Bronchial epithelial cell (primary cell): ENCODE results near the gene ZNF816. TPM values are rescaled to one million over a fixed set of nuclear protein-coding genes. Genes with fewer than 3 reads are reported as not detected.
"Not testable (repeated sequence)": the region's sequence is repeated elsewhere in the genome, so short reads cannot be mapped to it uniquely, and the experiment has no call there.

Experiments
- DNase-seq: peaks from one replicate; pipeline ENCODE4 v3.0.0-alpha.2; 2010; ENCODE audit warnings: low read depth
- FAIRE-seq: peaks from 2 replicates; lab custom pipeline; 2011; peaks lifted over from hg19 to GRCh38; lab: Jason Lieb, UNC
- H3K27me3 ChIP-seq: 2 replicates; pipeline ENCODE4 v1.5.1; 2011; ENCODE audit warnings: low read length; ENCODE audit not compliant: control insufficient read depth, insufficient read depth
- H3K36me3 ChIP-seq: 2 replicates; pipeline ENCODE4 v1.5.1; 2011; ENCODE audit warnings: low read length; ENCODE audit not compliant: control insufficient read depth, insufficient read depth
- H3K4me3 ChIP-seq: 2 replicates; pipeline ENCODE4 v1.5.1; 2011; ENCODE audit warnings: mild to moderate bottlenecking, low read depth, low read length, control low read depth
- total RNA-seq: library from RNA; depleted of rRNA; stranded (reverse); fragments of >200 nt; gene quantifications from 2 replicates; pipeline ENCODE4 v1.2.1, GENCODE V29; 2014
- TF ChIP-seq, protein P1 (sequence below): IDR thresholded peaks from 2 replicates; pipeline ENCODE4 v1.5.1; 2011; ENCODE audit warnings: mild to moderate bottlenecking, moderate library complexity, low read length, control low read depth, inconsistent platforms; ENCODE audit not compliant: insufficient read depth, severe bottlenecking

The ZNF816 gene
- total RNA-seq, 1 donor from 2014 or later: 24.0 TPM

DNA sequence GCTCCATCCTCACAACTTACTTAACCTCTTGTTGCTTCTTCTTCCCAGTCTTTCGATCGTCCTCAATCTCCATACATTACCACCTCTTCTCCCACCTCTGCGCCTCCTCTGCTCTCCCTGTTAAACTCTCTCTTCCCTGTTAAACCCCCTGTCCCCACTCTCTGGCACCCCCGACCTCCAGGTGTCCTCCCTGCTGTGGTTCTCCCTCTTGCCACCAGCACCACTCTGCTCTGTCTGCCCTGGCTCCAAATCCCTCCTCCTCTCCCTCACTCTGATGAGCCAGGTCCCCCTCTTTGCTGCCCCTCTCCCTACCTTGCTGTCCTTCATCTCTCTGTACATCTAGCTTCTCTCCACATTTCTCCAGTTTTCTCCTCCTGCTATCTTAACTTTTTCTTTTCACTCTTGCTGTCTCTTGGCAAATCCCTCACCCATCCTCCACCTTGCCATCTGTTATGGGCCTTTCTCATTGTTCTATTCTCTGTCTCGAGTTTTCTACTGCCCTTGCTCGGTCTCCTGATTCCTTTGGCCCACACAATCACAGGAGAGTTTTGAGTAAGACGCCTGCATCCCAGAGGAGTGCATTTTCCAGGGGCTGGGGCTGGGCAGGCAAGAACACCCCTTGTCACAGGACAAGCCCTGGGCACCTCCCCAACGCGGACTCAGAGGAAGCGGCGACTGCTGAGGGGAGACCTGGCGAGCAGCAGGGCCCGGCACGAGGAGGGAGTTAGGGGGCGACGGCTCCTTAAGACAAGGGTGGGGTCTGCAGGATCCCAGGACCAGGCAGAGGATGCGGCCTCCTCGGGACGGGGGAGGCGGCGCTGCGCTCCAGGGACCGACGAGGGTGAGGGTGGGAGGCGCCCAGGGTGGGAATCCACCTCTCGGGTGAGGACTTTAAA lies 29.7 kb upstream of the ZNF816 start:
- DNase-seq (no peak), FAIRE-seq (no peak)
- TF ChIP-seq, protein P1, sequence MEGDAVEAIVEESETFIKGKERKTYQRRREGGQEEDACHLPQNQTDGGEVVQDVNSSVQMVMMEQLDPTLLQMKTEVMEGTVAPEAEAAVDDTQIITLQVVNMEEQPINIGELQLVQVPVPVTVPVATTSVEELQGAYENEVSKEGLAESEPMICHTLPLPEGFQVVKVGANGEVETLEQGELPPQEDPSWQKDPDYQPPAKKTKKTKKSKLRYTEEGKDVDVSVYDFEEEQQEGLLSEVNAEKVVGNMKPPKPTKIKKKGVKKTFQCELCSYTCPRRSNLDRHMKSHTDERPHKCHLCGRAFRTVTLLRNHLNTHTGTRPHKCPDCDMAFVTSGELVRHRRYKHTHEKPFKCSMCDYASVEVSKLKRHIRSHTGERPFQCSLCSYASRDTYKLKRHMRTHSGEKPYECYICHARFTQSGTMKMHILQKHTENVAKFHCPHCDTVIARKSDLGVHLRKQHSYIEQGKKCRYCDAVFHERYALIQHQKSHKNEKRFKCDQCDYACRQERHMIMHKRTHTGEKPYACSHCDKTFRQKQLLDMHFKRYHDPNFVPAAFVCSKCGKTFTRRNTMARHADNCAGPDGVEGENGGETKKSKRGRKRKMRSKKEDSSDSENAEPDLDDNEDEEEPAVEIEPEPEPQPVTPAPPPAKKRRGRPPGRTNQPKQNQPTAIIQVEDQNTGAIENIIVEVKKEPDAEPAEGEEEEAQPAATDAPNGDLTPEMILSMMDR: no peak

DNA sequence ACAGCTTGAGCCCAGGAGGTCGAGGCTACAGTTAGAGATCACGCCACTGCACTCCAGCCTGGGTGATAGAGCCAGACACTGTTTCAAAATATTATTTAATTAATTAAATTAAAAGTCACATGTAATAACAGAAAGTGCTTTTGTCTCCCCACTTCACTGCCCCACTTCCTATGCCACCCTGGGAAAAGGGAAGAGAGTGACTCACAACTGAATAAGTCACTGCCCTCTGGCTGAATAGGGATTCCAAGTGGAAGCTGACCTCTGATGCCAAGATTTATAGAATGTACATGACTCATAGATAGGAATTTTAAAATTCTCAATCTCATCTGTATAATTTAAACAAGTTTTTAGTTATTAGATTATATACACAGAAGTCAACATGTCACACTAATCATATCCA lies 28.8 kb upstream of the ZNF816 start:
- Histone ChIP-seq H3K4me3 (no peak overlapping the region), H3K36me3 (no peaks in the 10 kb centered on the region), H3K27me3 (no peaks in the 10 kb centered on the region)
- no peak for FAIRE-seq
- TF ChIP-seq, protein P1: no peak
- DNase-seq: peak; percentile 83

More for the DNA sequence above, 29.7 kb upstream of the ZNF816 start:
- Histone ChIP-seq H3K36me3 (no peaks in the 10 kb centered on the region), H3K27me3 (no peaks in the 10 kb centered on the region), H3K4me3 (peak overlapping the region; percentile 37)

DNA sequence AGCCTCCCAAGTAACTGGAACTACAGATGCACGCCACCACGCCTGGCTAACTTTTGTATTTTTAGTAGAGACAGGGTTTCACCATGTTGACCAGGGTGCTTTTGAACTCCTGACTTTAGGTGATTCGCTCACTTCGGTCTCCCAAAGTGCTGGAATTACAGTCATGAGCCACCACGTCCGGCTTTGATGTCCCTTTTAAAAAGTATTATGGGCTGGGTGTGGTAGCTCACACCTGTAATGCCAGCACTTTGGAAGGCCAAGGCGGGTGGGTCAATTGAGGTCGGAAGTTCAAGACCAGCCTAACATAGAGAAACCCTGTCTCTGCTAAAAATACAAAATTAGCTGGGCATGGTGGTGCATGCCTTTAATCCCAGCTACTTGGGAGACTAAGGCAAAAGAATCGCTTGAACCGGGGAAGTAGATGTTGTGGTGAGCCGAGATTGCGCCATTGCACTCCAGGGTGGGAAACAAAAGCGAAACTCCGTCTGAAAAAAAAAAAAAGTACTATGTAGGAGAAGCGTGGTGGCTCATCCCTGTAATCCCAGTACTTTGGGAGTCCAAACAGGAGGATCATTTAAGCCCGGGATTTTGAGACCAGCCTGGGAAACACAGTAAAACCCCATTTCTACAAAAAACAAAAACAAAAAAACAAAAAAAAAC lies 28.2 kb upstream of the ZNF816 start:
- DNase-seq (no peak), FAIRE-seq (no peak)
- Histone ChIP-seq H3K4me3 (no peak overlapping the region), H3K36me3 (no peaks in the 10 kb centered on the region), H3K27me3 (no peaks in the 10 kb centered on the region)
- TF ChIP-seq, protein P1: no peak

DNA sequence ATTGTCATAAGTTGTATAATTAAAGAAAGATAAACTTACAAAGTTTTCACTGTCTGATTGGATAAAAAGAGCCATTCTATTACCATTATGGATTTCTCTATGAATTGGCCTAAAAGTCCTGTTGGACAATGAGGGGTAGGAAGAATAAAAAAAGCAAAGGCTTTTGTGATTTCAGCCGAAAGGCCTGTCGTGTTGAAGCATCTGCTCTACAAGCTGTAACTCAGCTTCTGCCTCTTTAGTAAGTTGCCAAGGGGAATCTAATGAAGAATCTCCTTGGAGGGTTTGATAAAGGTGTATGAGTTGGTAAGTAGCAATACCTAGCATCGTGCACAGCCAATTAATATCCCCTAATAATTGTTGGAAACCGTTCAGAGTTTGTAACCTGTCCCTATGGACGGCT lies 25.8 kb upstream of the ZNF816 start:
- DNase-seq (no peak), FAIRE-seq (no peak)

DNA sequence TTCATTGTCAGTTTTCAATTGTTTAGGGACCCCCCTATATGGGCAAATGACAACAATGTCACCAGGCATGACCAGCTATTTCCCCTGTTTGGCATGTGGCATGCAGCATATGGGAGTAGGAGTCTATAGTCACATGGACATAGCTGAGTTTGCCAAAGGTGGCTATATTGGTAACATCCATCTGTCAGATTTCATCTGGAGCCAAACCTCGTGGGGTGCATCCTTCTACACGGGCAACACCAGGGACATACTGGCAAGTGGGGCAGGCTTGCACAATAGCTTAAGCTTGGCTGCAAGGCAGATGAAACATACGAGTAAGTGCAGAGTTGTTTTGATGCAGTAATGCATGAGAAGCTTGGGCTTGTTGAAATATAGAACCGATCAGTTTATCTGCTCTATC lies 24.5 kb upstream of the ZNF816 start:
- FAIRE-seq (peak; percentile 86), DNase-seq (no peak)
- TF ChIP-seq, protein P1: no peak
- no peak overlapping the region for H3K4me3 ChIP-seq
- no peaks in the 10 kb centered on the region for H3K36me3 ChIP-seq
- H3K27me3 ChIP-seq: no peaks in the 10 kb centered on the region

More for the DNA sequence above, 25.8 kb upstream of the ZNF816 start:
- TF ChIP-seq, protein P1: no peak
- no peaks in the 10 kb centered on the region for H3K27me3 ChIP-seq
- no peaks in the 10 kb centered on the region for H3K36me3 ChIP-seq
- no peak overlapping the region for H3K4me3 ChIP-seq

DNA sequence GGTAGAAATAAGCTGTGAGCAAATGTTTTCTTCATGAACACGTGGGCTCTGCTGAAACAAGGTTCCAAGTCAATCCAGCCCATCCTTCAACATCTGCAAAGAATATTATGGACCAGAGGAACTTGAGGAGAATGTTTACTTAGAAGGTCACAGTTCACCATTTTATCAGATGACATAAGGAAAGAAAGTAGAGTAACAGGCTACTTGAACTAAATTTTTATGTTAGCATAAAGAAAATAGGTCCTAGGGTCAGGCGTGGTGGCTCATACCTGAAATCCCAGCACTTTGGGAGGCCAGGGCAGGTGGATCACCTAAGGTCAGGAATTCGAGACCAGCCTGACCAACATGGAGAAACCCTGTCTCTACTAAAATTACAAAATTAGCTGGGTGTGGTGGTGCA lies 20.5 kb upstream of the ZNF816 start:
- not testable (repeated sequence) for FAIRE-seq, H3K27me3 ChIP-seq, H3K4me3 ChIP-seq, H3K36me3 ChIP-seq, DNase-seq
